Vagina (tissue), 2 donors: ENCODE results near the gene MTHFSD. TPM values are rescaled to one million over a fixed set of nuclear protein-coding genes. Genes with fewer than 3 reads are reported as not detected.
A peak's percentile ranks its signal among the peaks of the same experiment; 100 is the strongest.

ENCODE experiments used
- DNase-seq, 2 donors: peaks; one replicate each; pipeline ENCODE4 v3.0.0-alpha.2; 2017; ENCODE audit errors: extremely low spot score in 2 of 2
- H3K27ac ChIP-seq: fragments of 200-600 bp; sonication (generic); one replicate; pipeline ENCODE4 v1.5.1; 2019
- H3K27me3 ChIP-seq: fragments of 200-600 bp; sonication (generic); one replicate; pipeline ENCODE4 v1.5.1; 2019
- H3K36me3 ChIP-seq, 2 donors: fragments of 200-600 bp; sonication (generic); one replicate each; pipeline ENCODE4 v1.5.1; 2017 to 2019
- H3K4me1 ChIP-seq: fragments of 200-600 bp; sonication (generic); one replicate; pipeline ENCODE4 v1.5.1; 2019
- H3K4me3 ChIP-seq, 2 donors: fragments of 200-600 bp; sonication (generic); 1 replicate in 1 of 2; 2 replicates in 1 of 2; pipeline ENCODE4 v1.5.1; 2016 to 2019
- H3K9me3 ChIP-seq: fragments of 200-600 bp; sonication (generic); one replicate; pipeline ENCODE4 v1.5.1; 2019
- CTCF ChIP-seq, 3 experiments: fragments of 450-650 bp in 2 of 3; fragments of 200-600 bp in 1 of 3; sonication (generic) in 1 of 3; IDR thresholded peaks; one replicate each; pipeline ENCODE4 v1.5.1; 2017 to 2019; ENCODE audit warnings: antibody characterized with exemption in 3 of 3, mild to moderate bottlenecking in 2 of 3, moderate library complexity in 2 of 3
- POLR2A ChIP-seq, 2 donors: fragments of 450-650 bp; IDR thresholded peaks; one replicate each; pipeline ENCODE4 v1.6.1; 2017; ENCODE audit warnings: antibody characterized with exemption in 2 of 2, mild to moderate bottlenecking in 2 of 2, moderate library complexity in 2 of 2
- POLR2AphosphoS5 ChIP-seq, 2 donors: sonication (generic); formaldehyde crosslinking; IDR thresholded peaks; one replicate each; pipeline ENCODE4 v1.9.0; 2017; ENCODE audit warnings: antibody characterized with exemption in 2 of 2, mild to moderate bottlenecking in 2 of 2, low read depth in 1 of 2; ENCODE audit not compliant: insufficient read depth in 1 of 2
- intact Hi-C: fragments of 100-400 bp; cut with DNase I; formaldehyde crosslinking; loops from one replicate; pipeline ENCODE4 v1.15.1; 2023
- total RNA-seq: library from RNA; depleted of rRNA; stranded (reverse); fragments of >200 nt; gene quantifications from one replicate; pipeline ENCODE4 v1.2.3, GENCODE V29; 2016

The MTHFSD gene
- total RNA-seq, 1 donor from 2014 or later, result 20.4 TPM

GRCh38 chr16:86569701-86570447 lies 14.8 kb upstream of the MTHFSD start:
- H3K4me3 ChIP-seq, result no peak overlapping the region

GRCh38 chr16:86568677-86569623 lies 13.9 kb upstream of the MTHFSD start:
- no peak for TF ChIP-seq CTCF (IDR thresholded peaks at IDR 0.05)
- no peak for TF ChIP-seq POLR2A (IDR thresholded peaks at IDR 0.05)
- no peak for TF ChIP-seq POLR2AphosphoS5 (IDR thresholded peaks at IDR 0.05; ENCODE audit: insufficient read depth in 1 of 2, low read depth in 1 of 2)
- no peak for DNase-seq
- H3K4me1 ChIP-seq, result peaks cover 15% of the 10 kb centered on the region
- peak overlapping the region; percentile 37 to 42 for H3K4me3 ChIP-seq
- intact Hi-C loops, result loop anchor here (5.0 kb wide), 2 partner anchors 113 to 483 kb away; no protein-coding TSS in a partner anchor
- no peaks in the 10 kb centered on the region for H3K36me3 ChIP-seq
- H3K9me3 ChIP-seq, result no peaks in the 10 kb centered on the region
- no peaks in the 10 kb centered on the region for H3K27me3 ChIP-seq
- H3K27ac ChIP-seq, result no peak overlapping the region

More at GRCh38 chr16:86569701-86570447, 14.8 kb upstream of the MTHFSD start:
- H3K27me3 ChIP-seq, result no peaks in the 10 kb centered on the region
- H3K9me3 ChIP-seq, result no peaks in the 10 kb centered on the region
- intact Hi-C loops, result loop anchor here (5.0 kb wide), 3 partner anchors 112 to 482 kb away; no protein-coding TSS in a partner anchor
- TF ChIP-seq CTCF (IDR thresholded peaks at IDR 0.05) (no peak), POLR2A (IDR thresholded peaks at IDR 0.05) (no peak)
- no peak overlapping the region for H3K27ac ChIP-seq
- H3K36me3 ChIP-seq, result no peaks in the 10 kb centered on the region
- DNase-seq, result no peak
- H3K4me1 ChIP-seq, result peaks cover 11% of the 10 kb centered on the region

- Histone ChIP-seq H3K9me3 (no peaks in the 10 kb centered on the region), H3K27ac (peak overlapping the region; percentile 47), H3K36me3 (no peaks in the 10 kb centered on the region), H3K27me3 (peaks cover 3% of the 10 kb centered on the region), H3K4me3 (peak overlapping the region; percentile 37 to 42), H3K4me1 (peaks cover 17% of the 10 kb centered on the region)
- no peak for DNase-seq
- intact Hi-C loops, result loop anchor here (5.0 kb wide), 2 partner anchors 114 to 484 kb away; no protein-coding TSS in a partner anchor
- TF ChIP-seq POLR2A (IDR thresholded peaks at IDR 0.05) (no peak), CTCF (IDR thresholded peaks at IDR 0.05) (no peak), POLR2AphosphoS5 (IDR thresholded peaks at IDR 0.05; ENCODE audit: insufficient read depth in 1 of 2, low read depth in 1 of 2) (no peak)
Measured at GRCh38 chr16:86567701-86568581, 12.9 kb upstream of the MTHFSD start.

GRCh38 chr16:86566966-86567700 lies 12.1 kb upstream of the MTHFSD start:
- Histone ChIP-seq H3K27me3 (peaks cover 3% of the 10 kb centered on the region), H3K4me1 (peaks cover 17% of the 10 kb centered on the region), H3K4me3 (peak overlapping the region; percentile 37 to 42), H3K36me3 (no peaks in the 10 kb centered on the region), H3K9me3 (no peaks in the 10 kb centered on the region), H3K27ac (peak overlapping the region; percentile 47)
- TF ChIP-seq POLR2AphosphoS5 (IDR thresholded peaks at IDR 0.05; ENCODE audit: insufficient read depth in 1 of 2, low read depth in 1 of 2) (no peak), POLR2A (IDR thresholded peaks at IDR 0.05) (no peak), CTCF (IDR thresholded peaks at IDR 0.05) (no peak)
- DNase-seq, result no peak
- intact Hi-C loops, result loop anchor here (5.0 kb wide), 2 partner anchors 115 to 485 kb away; no protein-coding TSS in a partner anchor
